H9 (cell line): ENCODE measurements around the gene KCNIP4. TPM values are rescaled to one million over a fixed set of nuclear protein-coding genes. Genes with fewer than 3 reads are reported as not detected.

Experiments
- DNase-seq: peaks from one replicate; pipeline ENCODE4 v3.0.0-alpha.2; 2017
- H2AFZ ChIP-seq: one replicate; pipeline ENCODE4 v1.6.1; 2013; ENCODE audit warnings: mild to moderate bottlenecking, low read length, control low read depth, moderate library complexity
- H2AK5ac ChIP-seq: 2 replicates; pipeline ENCODE4 v1.6.1; 2013; ENCODE audit warnings: low read length, control low read depth, mixed read lengths; ENCODE audit not compliant: insufficient read length
- H2BK120ac ChIP-seq: one replicate; pipeline ENCODE4 v1.6.1; 2013; ENCODE audit warnings: low read depth, mild to moderate bottlenecking, low read length, control low read depth, inconsistent platforms; ENCODE audit not compliant: poor library complexity, severe bottlenecking
- H2BK12ac ChIP-seq: 2 replicates; pipeline ENCODE4 v1.6.1; 2013; ENCODE audit warnings: low read length, control low read depth, mixed read lengths, low read depth; ENCODE audit not compliant: insufficient read length
- H2BK15ac ChIP-seq: 2 replicates; pipeline ENCODE4 v1.6.1; 2013; ENCODE audit warnings: low read depth, low read length, control low read depth
- H2BK20ac ChIP-seq: one replicate; pipeline ENCODE4 v1.6.1; 2013; ENCODE audit warnings: low read depth, mild to moderate bottlenecking, low read length, control low read depth, inconsistent platforms; ENCODE audit not compliant: poor library complexity, severe bottlenecking
- H2BK5ac ChIP-seq: 2 replicates; pipeline ENCODE4 v1.6.1; 2013; ENCODE audit warnings: low read length, control low read depth, mixed read lengths; ENCODE audit not compliant: insufficient read length
- H3K14ac ChIP-seq: 2 replicates; pipeline ENCODE4 v1.6.1; 2013; ENCODE audit warnings: low read length, control low read depth; ENCODE audit not compliant: insufficient read depth
- H3K18ac ChIP-seq: 2 replicates; pipeline ENCODE4 v1.6.1; 2013; ENCODE audit warnings: low read depth, mild to moderate bottlenecking, mixed read lengths, low read length, control low read depth; ENCODE audit not compliant: insufficient read length
- H3K23ac ChIP-seq: 2 replicates; pipeline ENCODE4 v1.6.1; 2013; ENCODE audit warnings: low read length, control low read depth, mixed read lengths, low read depth; ENCODE audit not compliant: insufficient read length
- H3K23me2 ChIP-seq: 2 replicates; pipeline ENCODE4 v1.6.1; 2013; ENCODE audit warnings: low read depth, mild to moderate bottlenecking, mixed read lengths, low read length, control low read depth; ENCODE audit not compliant: insufficient read length, poor library complexity, severe bottlenecking
- H3K27ac ChIP-seq: 2 replicates; pipeline ENCODE4 v1.5.1; 2013; ENCODE audit warnings: low read length, control low read depth, mixed read lengths, low read depth; ENCODE audit not compliant: insufficient read length
- H3K27me3 ChIP-seq: 2 replicates; pipeline ENCODE4 v1.6.1; 2013; ENCODE audit warnings: low read length, control low read depth, inconsistent platforms; ENCODE audit not compliant: insufficient read depth
- H3K4ac ChIP-seq: 2 replicates; pipeline ENCODE4 v1.6.1; 2013; ENCODE audit warnings: low read depth, mild to moderate bottlenecking, control low read depth, inconsistent platforms, low read length, moderate library complexity
- H3K4me1 ChIP-seq: 2 replicates; pipeline ENCODE4 v1.6.1; 2013; ENCODE audit warnings: low read length, control low read depth, inconsistent platforms; ENCODE audit not compliant: insufficient read depth
- H3K4me2 ChIP-seq: 2 replicates; pipeline ENCODE4 v1.6.1; 2013; ENCODE audit warnings: low read length, control low read depth, mixed read lengths; ENCODE audit not compliant: insufficient read length, insufficient read depth
- H3K56ac ChIP-seq: 2 replicates; pipeline ENCODE4 v1.6.1; 2013; ENCODE audit warnings: low read depth, mild to moderate bottlenecking, mixed read lengths, low read length, control low read depth; ENCODE audit not compliant: insufficient read length
- H3K79me1 ChIP-seq: 2 replicates; pipeline ENCODE4 v1.6.1; 2013; ENCODE audit warnings: low read depth, mild to moderate bottlenecking, moderate library complexity, low read length, control low read depth, inconsistent platforms; ENCODE audit not compliant: insufficient read depth, poor library complexity, severe bottlenecking
- H3K79me2 ChIP-seq: 2 replicates; pipeline ENCODE4 v1.6.1; 2013; ENCODE audit warnings: low read length, control low read depth, inconsistent platforms; ENCODE audit not compliant: insufficient read depth
- H3K9ac ChIP-seq: 2 replicates; pipeline ENCODE4 v1.6.1; 2013; ENCODE audit warnings: low read length, control low read depth, mixed read lengths; ENCODE audit not compliant: insufficient read length; ENCODE audit errors: extremely low read depth
- H3K9me3 ChIP-seq: one replicate; pipeline ENCODE4 v1.6.1; 2013; ENCODE audit warnings: low read depth, low read length, inconsistent platforms; ENCODE audit not compliant: control insufficient read depth
- H3T11ph ChIP-seq: one replicate; pipeline ENCODE4 v1.6.1; 2013; ENCODE audit warnings: mild to moderate bottlenecking, low read length, control low read depth, inconsistent platforms
- H4K20me1 ChIP-seq: one replicate; pipeline ENCODE4 v1.6.1; 2013; ENCODE audit not compliant: control insufficient read depth, insufficient read length, insufficient read depth
- H4K5ac ChIP-seq: 2 replicates; pipeline ENCODE4 v1.6.1; 2013; ENCODE audit warnings: low read depth, mild to moderate bottlenecking, mixed read lengths, low read length, control low read depth; ENCODE audit not compliant: insufficient read length
- H4K8ac ChIP-seq: replicated peaks from 2 replicates; pipeline ENCODE4 v1.6.1; 2013; ENCODE audit warnings: low read length, control low read depth, mixed read lengths, low read depth; ENCODE audit not compliant: insufficient read length
- H4K91ac ChIP-seq: 2 replicates; pipeline ENCODE4 v1.6.1; 2013; ENCODE audit warnings: low read depth, mild to moderate bottlenecking, moderate library complexity, mixed read lengths, low read length, control low read depth; ENCODE audit not compliant: insufficient read length
- H3K27ac Mint-ChIP-seq, 3 experiments: 2 replicates in 2 of 3; 3 replicates in 1 of 3; pipeline ENCODE4 v1.8.0; 2020 to 2021; ENCODE audit warnings: mixed read lengths in 3 of 3, mild to moderate bottlenecking in 1 of 3, moderate library complexity in 1 of 3
- H3K27me3 Mint-ChIP-seq: 2 replicates; pipeline ENCODE4 v1.8.0; 2021; ENCODE audit warnings: low read depth, mild to moderate bottlenecking, moderate library complexity, mixed read lengths
- H3K36me3 Mint-ChIP-seq, 3 experiments: 2 replicates in 2 of 3; 3 replicates in 1 of 3; pipeline ENCODE4 v1.8.0; 2020 to 2021; ENCODE audit warnings: low read depth in 3 of 3, mixed read lengths in 3 of 3; ENCODE audit not compliant: insufficient read depth in 1 of 3
- H3K4me1 Mint-ChIP-seq, 2 experiments: 2 replicates each; pipeline ENCODE4 v1.8.0; 2020; ENCODE audit warnings: mixed read lengths in 2 of 2
- H3K4me3 Mint-ChIP-seq, 2 experiments: 2 replicates in 1 of 2; 3 replicates in 1 of 2; pipeline ENCODE4 v1.8.0; 2020 to 2021; ENCODE audit warnings: mild to moderate bottlenecking in 2 of 2, mixed read lengths in 2 of 2, moderate library complexity in 1 of 2
- H3K9me3 Mint-ChIP-seq, 2 experiments: 2 replicates in 1 of 2; 3 replicates in 1 of 2; pipeline ENCODE4 v1.8.0; 2020; ENCODE audit warnings: mild to moderate bottlenecking in 2 of 2, mixed read lengths in 2 of 2, moderate library complexity in 1 of 2
- CTCF ChIP-seq: fragments of 200-600 bp; sonication (generic); conservative IDR thresholded peaks from 3 replicates; pipeline ENCODE4 v1.8.0; 2021; ENCODE audit warnings: antibody characterized with exemption, mild to moderate bottlenecking
- WGBS: extraction: QIAGEN DNeasy Blood & Tissue Kit; methylation state at CpG from one replicate; pipeline ENCODE4 v1.1.7; 2013; ENCODE audit warnings: missing lambda C conversion rate, low lambda C conversion rate, mixed read lengths; ENCODE audit not compliant: insufficient read length; ENCODE audit errors: extremely low coverage; 5-methylcytosine and 5-hydroxymethylcytosine counted together
- total RNA-seq: library from RNA; stranded (reverse); gene quantifications from 2 replicates; pipeline ENCODE4 v1.2.1, GENCODE V29; 2021

The KCNIP4 gene
- total RNA-seq, 1 experiment from 2014 or later = not detected

- Histone ChIP-seq H2BK20ac (no peak overlapping the region), H3K56ac (no peak overlapping the region), H2BK12ac (no peak overlapping the region), H3K14ac (no peak overlapping the region; the same call in 1 of the 2 replicates), H3T11ph (peak overlapping the region; percentile 19), H3K23ac (no peak overlapping the region), H3K27me3 (no peaks in the 10 kb centered on the region), H2BK120ac (no peak overlapping the region), H4K8ac (no peak overlapping the region), H3K4me2 (no peak overlapping the region), H3K9me3 (no peaks in the 10 kb centered on the region), H3K79me2 (no peaks in the 10 kb centered on the region), H3K18ac (no peak overlapping the region), H4K20me1 (no peaks in the 10 kb centered on the region), H3K79me1 (no peaks in the 10 kb centered on the region), H3K4me1 (no peaks in the 10 kb centered on the region), H4K91ac (no peak overlapping the region), H2AFZ (no peak overlapping the region), H2AK5ac (no peak overlapping the region), H3K4ac (no peak overlapping the region), H3K23me2 (no peaks in the 10 kb centered on the region), H2BK5ac (no peak overlapping the region), H4K5ac (no peak overlapping the region), H3K27ac (no peak overlapping the region), H2BK15ac (no peak overlapping the region), H3K9ac (no peak overlapping the region)
- no CpG with 5 or more reads among the region's 3 CpGs for WGBS
- H3K36me3 Mint-ChIP-seq = no peaks in the 10 kb centered on the region; a peak in 1 of 7 replicates
- DNase-seq = no peak
- H3K27me3 Mint-ChIP-seq = no peaks in the 10 kb centered on the region
- H3K9me3 Mint-ChIP-seq = no peaks in the 10 kb centered on the region
- H3K4me1 Mint-ChIP-seq = no peaks in the 10 kb centered on the region
- H3K27ac Mint-ChIP-seq = no peak overlapping the region
- TF ChIP-seq CTCF = no peak
- H3K4me3 Mint-ChIP-seq = no peak overlapping the region
Measured at GRCh38 chr4:21380861-21381260, 567.7 kb downstream of the KCNIP4 start.
